Endodermal cell (in vitro differentiated cells): Measurements from ENCODE around the gene NEDD4L. TPM values are rescaled to one million over a fixed set of nuclear protein-coding genes. Genes with fewer than 3 reads are reported as not detected.

ENCODE experiments used
- DNase-seq: peaks from one replicate; pipeline ENCODE4 v3.0.0-alpha.2; 2017
- H3K27ac ChIP-seq: 2 replicates; pipeline ENCODE4 v1.5.1; 2013; ENCODE audit warnings: mild to moderate bottlenecking, low read depth, low read length, moderate library complexity
- H3K27me3 ChIP-seq: 2 replicates; pipeline ENCODE4 v1.6.1; 2013; ENCODE audit warnings: mild to moderate bottlenecking, low read length, moderate library complexity; ENCODE audit not compliant: insufficient read depth, control insufficient read depth, poor library complexity, severe bottlenecking
- H3K36me3 ChIP-seq: 2 replicates; pipeline ENCODE4 v1.7.0; 2013; ENCODE audit warnings: mild to moderate bottlenecking, low read length, moderate library complexity; ENCODE audit not compliant: control insufficient read depth, insufficient read depth
- H3K4me1 ChIP-seq: one replicate; pipeline ENCODE4 v1.7.0; 2013; ENCODE audit warnings: low read length; ENCODE audit not compliant: control insufficient read depth, insufficient read depth
- H3K4me3 ChIP-seq: 2 replicates; pipeline ENCODE4 v1.5.1; 2013; ENCODE audit warnings: mild to moderate bottlenecking, low read length, moderate library complexity
- H3K9ac ChIP-seq: 2 replicates; pipeline ENCODE4 v1.6.1; 2013; ENCODE audit warnings: mild to moderate bottlenecking, low read length, moderate library complexity; ENCODE audit not compliant: poor library complexity, severe bottlenecking; ENCODE audit errors: extremely low read depth
- H3K9me3 ChIP-seq: 2 replicates; pipeline ENCODE4 v1.6.1; 2013; ENCODE audit warnings: mild to moderate bottlenecking, low read length, moderate library complexity; ENCODE audit not compliant: control insufficient read depth
- H3K27ac Mint-ChIP-seq: 2 replicates; pipeline ENCODE4 v1.8.0; 2020; ENCODE audit warnings: mixed read lengths
- H3K27me3 Mint-ChIP-seq: 2 replicates; pipeline ENCODE4 v1.8.0; 2021; ENCODE audit warnings: mild to moderate bottlenecking, mixed read lengths; ENCODE audit not compliant: insufficient read depth
- H3K36me3 Mint-ChIP-seq: 2 replicates; pipeline ENCODE4 v1.8.0; 2020; ENCODE audit warnings: low read depth, mixed read lengths
- H3K4me1 Mint-ChIP-seq: 2 replicates; pipeline ENCODE4 v1.8.0; 2020; ENCODE audit warnings: mixed read lengths
- H3K4me3 Mint-ChIP-seq: 2 replicates; pipeline ENCODE4 v1.8.0; 2020; ENCODE audit warnings: mild to moderate bottlenecking, moderate library complexity, mixed read lengths
- H3K9me3 Mint-ChIP-seq: 2 replicates; pipeline ENCODE4 v1.8.0; 2020; ENCODE audit warnings: mild to moderate bottlenecking, mixed read lengths
- CTCF ChIP-seq: fragments of 200-600 bp; sonication (generic); conservative IDR thresholded peaks from 2 replicates; pipeline ENCODE4 v1.5.0; 2021; ENCODE audit warnings: antibody characterized with exemption, mild to moderate bottlenecking
- WGBS, 2 experiments: methylation state at CpG; one replicate each; pipeline versions ENCODE4 v1.1.5 to v1.1.7; 2013; ENCODE audit warnings: missing lambda C conversion rate in 2 of 2, mixed read lengths in 1 of 2; ENCODE audit not compliant: insufficient coverage in 1 of 2, insufficient read length in 1 of 2; 5-methylcytosine and 5-hydroxymethylcytosine counted together
- total RNA-seq, 2 donors: library from RNA; stranded (reverse); fragmentation: NEBNext Ultra II Directional in 1 of 2; extraction: Animal tissue kit (Norgen Biotek cat#: 25700) in 1 of 2; gene quantifications; 2 replicates in 1 of 2; 3 replicates in 1 of 2; pipeline ENCODE4 v1.2.1, GENCODE V29; 2021

The NEDD4L gene
- total RNA-seq, 2 donors from 2014 or later = 70.5 to 75.3 TPM

DNA sequence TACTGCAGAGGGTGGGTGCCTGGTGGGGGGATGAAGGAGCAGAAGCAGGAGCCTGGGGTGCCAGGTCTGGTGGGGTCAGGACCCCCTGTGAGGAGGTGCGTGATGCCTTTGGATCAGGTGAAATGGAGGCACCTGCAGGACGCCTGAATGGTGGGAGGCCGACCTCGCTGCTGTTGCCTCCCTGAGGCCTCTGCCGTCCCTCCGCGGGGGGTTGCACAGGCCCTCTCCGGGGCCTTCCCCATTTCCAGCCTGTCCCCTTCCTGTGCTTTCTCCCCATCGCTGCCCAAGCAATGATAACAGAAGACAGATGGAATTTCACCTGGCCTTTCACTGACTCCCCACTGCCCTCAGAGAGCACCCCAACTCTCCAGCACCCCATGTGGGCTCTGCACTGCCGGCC, 325.6 kb downstream of the NEDD4L start:
- no peak for TF ChIP-seq CTCF
- no peak for DNase-seq
- Histone ChIP-seq H3K4me3 (no peak overlapping the region), H3K9ac (no peak overlapping the region), H3K4me1 (no peaks in the 10 kb centered on the region), H3K27me3 (no peaks in the 10 kb centered on the region), H3K27ac (no peak overlapping the region), H3K36me3 (peaks cover 64% of the 10 kb centered on the region), H3K9me3 (no peaks in the 10 kb centered on the region)
- H3K27me3 Mint-ChIP-seq = no peaks in the 10 kb centered on the region
- no peaks in the 10 kb centered on the region for H3K9me3 Mint-ChIP-seq
- no peak overlapping the region for H3K4me3 Mint-ChIP-seq
- H3K36me3 Mint-ChIP-seq = peaks cover 75% of the 10 kb centered on the region
- no peaks in the 10 kb centered on the region for H3K4me1 Mint-ChIP-seq
- no peak overlapping the region for H3K27ac Mint-ChIP-seq
- 91 to 100% methylated on average over 1 to 10 of the region's 10 CpGs for WGBS, 2 experiments

GRCh38 chr18:58370038-58370580, 326.1 kb downstream of the NEDD4L start:
- 95 to 97% methylated on average over 10 of the region's 10 CpGs for WGBS, 2 experiments
- Histone ChIP-seq H3K4me1 (no peaks in the 10 kb centered on the region), H3K36me3 (peaks cover 64% of the 10 kb centered on the region), H3K27me3 (no peaks in the 10 kb centered on the region), H3K27ac (no peak overlapping the region), H3K9me3 (no peaks in the 10 kb centered on the region), H3K9ac (no peak overlapping the region), H3K4me3 (no peak overlapping the region)
- H3K36me3 Mint-ChIP-seq = peaks cover 76% of the 10 kb centered on the region
- H3K4me3 Mint-ChIP-seq = no peak overlapping the region
- no peak overlapping the region for H3K27ac Mint-ChIP-seq
- no peak for DNase-seq
- H3K4me1 Mint-ChIP-seq = no peaks in the 10 kb centered on the region
- H3K27me3 Mint-ChIP-seq = no peaks in the 10 kb centered on the region
- no peak for TF ChIP-seq CTCF
- no peaks in the 10 kb centered on the region for H3K9me3 Mint-ChIP-seq

- H3K9ac ChIP-seq = no peak overlapping the region
- H3K9me3 Mint-ChIP-seq = no peaks in the 10 kb centered on the region
- no peaks in the 10 kb centered on the region for H3K4me1 Mint-ChIP-seq
- peaks cover 64% of the 10 kb centered on the region for H3K36me3 ChIP-seq
- no peaks in the 10 kb centered on the region for H3K27me3 Mint-ChIP-seq
- no peak overlapping the region for H3K4me3 ChIP-seq
- no peaks in the 10 kb centered on the region for H3K4me1 ChIP-seq
- no peak for DNase-seq
- 91 to 92% methylated on average over 3 to 5 of the region's 5 CpGs for WGBS, 2 experiments
- H3K27me3 ChIP-seq = no peaks in the 10 kb centered on the region
- no peaks in the 10 kb centered on the region for H3K9me3 ChIP-seq
- H3K27ac ChIP-seq = no peak overlapping the region
- H3K4me3 Mint-ChIP-seq = no peak overlapping the region
- H3K27ac Mint-ChIP-seq = no peak overlapping the region
- H3K36me3 Mint-ChIP-seq = peaks cover 77% of the 10 kb centered on the region
- TF ChIP-seq CTCF = no peak
Measured at GRCh38 chr18:58370612-58371011, 326.6 kb downstream of the NEDD4L start.
